ENCODE results near the gene KCNB1.

GRCh38 chr20:49388744-49389143, 93.7 kb downstream of the KCNB1 start:
- TF ChIP-seq CTCF (conservative IDR thresholded peaks at IDR 0.05 in 1 of 2, IDR thresholded peaks at IDR 0.05 in 1 of 2; ENCODE audit: low read depth in 1 of 2, low read length in 2 of 2) (no peak), EZH2 (IDR thresholded peaks at IDR 0.05; ENCODE audit: low read length, missing control alignments) (no peak)

Measured in fibroblast of lung (primary cell).